ENCODE measurements around the gene ZDHHC19.
"Not testable (repeated sequence)": the region's sequence is repeated elsewhere in the genome, so short reads cannot be mapped to it uniquely, and the experiment has no call there.

The ZDHHC19 gene

DNA sequence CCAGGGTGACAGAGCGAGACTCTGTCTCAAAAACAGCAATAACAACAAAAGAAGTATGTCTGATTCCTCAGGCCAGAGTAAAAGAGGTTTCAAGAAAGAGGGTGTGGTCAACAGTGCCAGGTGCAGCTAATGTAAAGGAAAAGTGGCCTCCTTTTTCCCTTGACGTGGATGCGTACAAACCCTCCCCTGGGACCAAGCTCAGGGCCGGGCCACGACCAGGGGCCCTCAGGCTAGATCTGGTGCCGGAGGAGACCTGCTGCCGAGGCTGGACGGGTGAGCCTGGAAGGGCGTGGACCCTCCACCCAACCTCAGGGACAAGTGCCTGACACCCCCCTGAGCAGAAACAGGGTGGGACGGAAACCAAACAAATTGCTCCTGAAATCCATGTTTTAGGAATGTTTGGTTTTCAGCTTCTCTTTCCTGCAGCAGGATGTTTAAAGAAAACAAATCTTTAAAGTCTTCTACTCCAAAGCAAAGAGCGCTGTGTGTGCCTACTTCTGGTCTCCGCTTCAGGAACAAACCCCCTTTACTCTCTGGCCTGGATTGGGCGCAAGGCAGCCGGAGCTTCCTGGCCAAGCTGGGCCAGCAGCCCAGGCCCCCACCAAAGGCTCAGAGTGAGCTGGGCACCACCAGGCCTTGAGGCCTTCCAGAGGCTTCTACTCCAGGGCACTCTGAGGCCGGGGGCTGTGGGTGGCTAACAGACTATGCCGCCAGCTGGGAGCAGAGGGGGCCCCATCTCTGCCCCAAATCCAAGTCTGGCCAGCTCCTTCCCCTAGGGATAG, 21.4 kb downstream of the ZDHHC19 start:
- Histone ChIP-seq H2AFZ (ENCODE audit: low read length) (no peak overlapping the region), H3K9ac (ENCODE audit: low read length) (no peak overlapping the region), H3K79me2 (ENCODE audit: insufficient read depth, low read length) (no peaks in the 10 kb centered on the region), H3F3A (ENCODE audit: insufficient read depth, low read length) (no peaks in the 10 kb centered on the region), H3K9me2 (ENCODE audit: low read depth, low read length) (no peaks in the 10 kb centered on the region), H3K4me3 (ENCODE audit: low read depth, low read length, poor library complexity, severe bottlenecking) (no peak overlapping the region), H3K9me3 (ENCODE audit: low read length) (no peaks in the 10 kb centered on the region), H3K4me2 (ENCODE audit: low read length) (no peak overlapping the region), H3K27me3 (ENCODE audit: insufficient read depth, low read length) (no peaks in the 10 kb centered on the region), H3K27ac (ENCODE audit: low read depth, low read length, poor library complexity, severe bottlenecking) (no peak overlapping the region), H3K36me3 (ENCODE audit: insufficient read depth, low read length) (no peaks in the 10 kb centered on the region), H3K4me1 (ENCODE audit: insufficient read depth, low read length, severe bottlenecking) (peaks cover 21% of the 10 kb centered on the region), H4K20me1 (ENCODE audit: insufficient read depth, low read length) (no peaks in the 10 kb centered on the region)
- TF ChIP-seq, protein P1, sequence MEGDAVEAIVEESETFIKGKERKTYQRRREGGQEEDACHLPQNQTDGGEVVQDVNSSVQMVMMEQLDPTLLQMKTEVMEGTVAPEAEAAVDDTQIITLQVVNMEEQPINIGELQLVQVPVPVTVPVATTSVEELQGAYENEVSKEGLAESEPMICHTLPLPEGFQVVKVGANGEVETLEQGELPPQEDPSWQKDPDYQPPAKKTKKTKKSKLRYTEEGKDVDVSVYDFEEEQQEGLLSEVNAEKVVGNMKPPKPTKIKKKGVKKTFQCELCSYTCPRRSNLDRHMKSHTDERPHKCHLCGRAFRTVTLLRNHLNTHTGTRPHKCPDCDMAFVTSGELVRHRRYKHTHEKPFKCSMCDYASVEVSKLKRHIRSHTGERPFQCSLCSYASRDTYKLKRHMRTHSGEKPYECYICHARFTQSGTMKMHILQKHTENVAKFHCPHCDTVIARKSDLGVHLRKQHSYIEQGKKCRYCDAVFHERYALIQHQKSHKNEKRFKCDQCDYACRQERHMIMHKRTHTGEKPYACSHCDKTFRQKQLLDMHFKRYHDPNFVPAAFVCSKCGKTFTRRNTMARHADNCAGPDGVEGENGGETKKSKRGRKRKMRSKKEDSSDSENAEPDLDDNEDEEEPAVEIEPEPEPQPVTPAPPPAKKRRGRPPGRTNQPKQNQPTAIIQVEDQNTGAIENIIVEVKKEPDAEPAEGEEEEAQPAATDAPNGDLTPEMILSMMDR (IDR thresholded peaks at IDR 0.05; ENCODE audit: low read length) = no peak
- no peak for TF ChIP-seq EZH2 (IDR thresholded peaks at IDR 0.05; ENCODE audit: borderline replicate concordance, low read length)

DNA sequence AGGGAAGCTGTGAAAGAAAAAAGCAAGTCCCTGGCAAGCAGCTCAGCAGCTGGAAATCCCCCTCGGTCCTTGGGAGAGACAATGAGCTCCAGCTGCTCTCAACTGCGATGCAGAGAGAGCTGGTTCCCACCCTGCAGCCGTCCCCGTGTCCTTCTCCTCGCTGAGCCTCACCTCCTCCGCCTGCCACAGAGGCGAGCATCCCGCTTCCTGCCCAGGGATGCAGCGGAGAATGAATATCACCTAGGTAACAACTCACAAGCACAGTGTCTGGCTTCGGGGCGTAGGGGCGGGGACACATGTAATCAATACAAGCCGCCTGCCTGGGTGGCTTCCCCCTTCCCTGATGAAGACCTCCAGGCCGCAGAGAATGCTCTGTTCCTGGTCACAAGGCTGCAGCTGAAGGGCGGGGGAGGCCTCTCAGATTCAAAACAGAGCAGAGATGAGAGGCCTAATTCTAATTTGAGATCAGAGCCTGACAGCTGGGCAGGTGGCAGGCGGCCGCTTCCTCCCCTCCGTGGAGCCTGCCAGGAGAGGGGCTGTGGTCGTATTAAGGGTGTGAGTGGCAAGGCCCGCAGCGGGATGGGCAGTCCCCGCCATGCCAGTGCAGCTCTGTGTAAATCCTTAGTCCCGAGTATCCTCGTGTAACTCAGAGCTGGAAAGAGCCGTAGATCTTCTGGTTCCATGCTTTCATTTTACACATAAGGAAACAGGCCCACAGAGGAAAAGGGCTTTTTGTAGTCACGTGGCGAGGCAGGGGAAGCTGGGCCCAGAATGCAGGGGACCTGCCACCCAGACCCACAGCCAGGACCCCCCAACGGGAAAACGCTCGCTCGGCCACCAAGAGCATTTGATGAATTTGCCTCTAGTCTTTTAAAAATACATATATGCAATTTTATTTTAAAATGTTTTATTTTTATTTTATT, 24.3 kb downstream of the ZDHHC19 start:
- Histone ChIP-seq H3K79me2 (ENCODE audit: insufficient read depth, low read length) (no peaks in the 10 kb centered on the region), H3F3A (ENCODE audit: insufficient read depth, low read length) (no peaks in the 10 kb centered on the region), H3K9me2 (ENCODE audit: low read depth, low read length) (no peaks in the 10 kb centered on the region), H3K9me3 (ENCODE audit: low read length) (no peaks in the 10 kb centered on the region), H3K4me3 (ENCODE audit: low read depth, low read length, poor library complexity, severe bottlenecking) (peak overlapping the region; percentile 42), H2AFZ (ENCODE audit: low read length) (peak overlapping the region; percentile 76; the same call in 1 of the 2 replicates), H3K27me3 (ENCODE audit: insufficient read depth, low read length) (no peaks in the 10 kb centered on the region), H3K4me1 (ENCODE audit: insufficient read depth, low read length, severe bottlenecking) (peaks cover 13% of the 10 kb centered on the region), H4K20me1 (ENCODE audit: insufficient read depth, low read length) (no peaks in the 10 kb centered on the region), H3K9ac (ENCODE audit: low read length) (peak overlapping the region; percentile 45; the same call in 1 of the 2 replicates), H3K4me2 (ENCODE audit: low read length) (peak overlapping the region; percentile 71), H3K36me3 (ENCODE audit: insufficient read depth, low read length) (no peaks in the 10 kb centered on the region), H3K27ac (ENCODE audit: low read depth, low read length, poor library complexity, severe bottlenecking) (peak overlapping the region; percentile 27)
- TF ChIP-seq EZH2 (IDR thresholded peaks at IDR 0.05; ENCODE audit: borderline replicate concordance, low read length) = no peak
- TF ChIP-seq, protein P1 (IDR thresholded peaks at IDR 0.05; ENCODE audit: low read length) = no peak

DNA sequence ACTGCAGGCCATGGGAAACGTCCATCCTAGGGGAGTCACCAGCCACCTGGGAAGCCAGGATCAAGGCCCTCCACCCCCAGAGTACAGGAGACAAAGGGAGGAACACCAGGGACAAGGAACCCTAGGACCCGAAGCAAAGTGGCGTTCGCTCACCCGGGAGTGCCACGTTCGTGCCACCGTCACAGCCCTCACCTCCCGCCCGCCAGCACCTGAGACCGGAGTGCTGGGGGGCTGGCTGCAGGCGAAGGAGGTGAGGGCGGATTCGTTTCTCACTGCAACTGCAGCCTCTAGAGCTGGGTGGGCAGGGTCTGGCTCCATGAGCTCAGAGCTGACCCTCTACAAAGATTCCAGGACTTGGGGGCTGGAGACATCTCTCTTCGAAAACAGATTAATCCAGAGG, 26.3 kb downstream of the ZDHHC19 start:
- Histone ChIP-seq H3K27ac (ENCODE audit: low read depth, low read length, poor library complexity, severe bottlenecking) (no peak overlapping the region), H3K4me1 (ENCODE audit: insufficient read depth, low read length, severe bottlenecking) (peaks cover 15% of the 10 kb centered on the region), H3F3A (ENCODE audit: insufficient read depth, low read length) (no peaks in the 10 kb centered on the region), H3K27me3 (ENCODE audit: insufficient read depth, low read length) (no peaks in the 10 kb centered on the region), H4K20me1 (ENCODE audit: insufficient read depth, low read length) (no peaks in the 10 kb centered on the region), H3K36me3 (ENCODE audit: insufficient read depth, low read length) (no peaks in the 10 kb centered on the region), H3K9me3 (ENCODE audit: low read length) (no peaks in the 10 kb centered on the region), H2AFZ (ENCODE audit: low read length) (no peak overlapping the region), H3K4me2 (ENCODE audit: low read length) (no peak overlapping the region), H3K79me2 (ENCODE audit: insufficient read depth, low read length) (no peaks in the 10 kb centered on the region), H3K9ac (ENCODE audit: low read length) (no peak overlapping the region), H3K9me2 (ENCODE audit: low read depth, low read length) (no peaks in the 10 kb centered on the region), H3K4me3 (ENCODE audit: low read depth, low read length, poor library complexity, severe bottlenecking) (no peak overlapping the region)
- TF ChIP-seq, protein P1 (IDR thresholded peaks at IDR 0.05; ENCODE audit: low read length) = no peak
- TF ChIP-seq EZH2 (IDR thresholded peaks at IDR 0.05; ENCODE audit: borderline replicate concordance, low read length) = no peak

DNA sequence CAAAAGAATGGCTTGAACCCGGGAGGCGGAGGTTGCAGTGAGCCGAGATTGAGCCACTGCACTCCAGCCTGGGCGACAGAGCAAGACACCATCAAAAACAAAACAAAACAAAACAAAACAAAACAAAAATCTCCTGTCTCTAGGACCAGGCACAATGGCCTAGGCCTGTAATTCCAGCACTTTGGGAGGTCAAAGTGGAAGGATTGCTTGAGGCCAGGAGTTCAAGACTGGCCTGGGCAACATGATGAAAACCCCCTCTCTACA, 27.1 kb downstream of the ZDHHC19 start:
- not testable (repeated sequence) for H3K36me3 ChIP-seq (ENCODE audit: insufficient read depth, low read length); H4K20me1 ChIP-seq (ENCODE audit: insufficient read depth, low read length); H3K9ac ChIP-seq (ENCODE audit: low read length); H3K27ac ChIP-seq (ENCODE audit: low read depth, low read length, poor library complexity, severe bottlenecking); H3F3A ChIP-seq (ENCODE audit: insufficient read depth, low read length); H3K27me3 ChIP-seq (ENCODE audit: insufficient read depth, low read length); H3K4me2 ChIP-seq (ENCODE audit: low read length); H3K4me3 ChIP-seq (ENCODE audit: low read depth, low read length, poor library complexity, severe bottlenecking); H2AFZ ChIP-seq (ENCODE audit: low read length); H3K9me3 ChIP-seq (ENCODE audit: low read length); H3K79me2 ChIP-seq (ENCODE audit: insufficient read depth, low read length); H3K9me2 ChIP-seq (ENCODE audit: low read depth, low read length)
- peaks cover 21% of the 10 kb centered on the region for H3K4me1 ChIP-seq (ENCODE audit: insufficient read depth, low read length, severe bottlenecking)

All from OCI-LY1 (cell line).